CD4-positive, alpha-beta T cell treated with Interleukin-6 for 4 hours (primary cell): ENCODE results near the gene FAM185A.
"Not testable (repeated sequence)": the region's sequence is repeated elsewhere in the genome, so short reads cannot be mapped to it uniquely, and the experiment has no call there.

ENCODE experiments used
- DNase-seq: peaks from one replicate; pipeline ENCODE4 v3.0.0-alpha.2; 2020; ENCODE audit warnings: mixed read lengths

The FAM185A gene

GRCh38 chr7:102833343-102833742, 84.5 kb downstream of the FAM185A start:
- DNase-seq: no peak

DNA sequence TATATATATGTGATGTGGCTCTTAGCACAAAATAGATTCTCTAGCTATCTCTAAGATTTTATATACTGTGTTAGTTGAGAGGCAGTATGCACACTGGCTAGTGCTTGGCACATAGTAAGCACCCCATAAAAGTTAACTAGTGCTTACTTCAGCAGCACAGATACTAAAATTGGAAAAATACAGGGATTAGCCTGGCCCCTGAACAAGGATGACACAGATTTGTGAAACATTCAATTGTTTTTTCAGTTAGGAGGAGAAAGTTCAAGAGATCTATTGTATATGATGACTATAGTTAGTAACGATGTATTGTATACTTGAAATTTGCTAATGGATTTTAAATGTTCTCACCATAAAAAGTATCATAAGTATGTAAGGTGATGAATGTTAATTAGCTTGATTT, 85.7 kb downstream of the FAM185A start:
- DNase-seq: no peak

GRCh38 chr7:102834999-102835398, 86.2 kb downstream of the FAM185A start:
- no peak for DNase-seq

DNA sequence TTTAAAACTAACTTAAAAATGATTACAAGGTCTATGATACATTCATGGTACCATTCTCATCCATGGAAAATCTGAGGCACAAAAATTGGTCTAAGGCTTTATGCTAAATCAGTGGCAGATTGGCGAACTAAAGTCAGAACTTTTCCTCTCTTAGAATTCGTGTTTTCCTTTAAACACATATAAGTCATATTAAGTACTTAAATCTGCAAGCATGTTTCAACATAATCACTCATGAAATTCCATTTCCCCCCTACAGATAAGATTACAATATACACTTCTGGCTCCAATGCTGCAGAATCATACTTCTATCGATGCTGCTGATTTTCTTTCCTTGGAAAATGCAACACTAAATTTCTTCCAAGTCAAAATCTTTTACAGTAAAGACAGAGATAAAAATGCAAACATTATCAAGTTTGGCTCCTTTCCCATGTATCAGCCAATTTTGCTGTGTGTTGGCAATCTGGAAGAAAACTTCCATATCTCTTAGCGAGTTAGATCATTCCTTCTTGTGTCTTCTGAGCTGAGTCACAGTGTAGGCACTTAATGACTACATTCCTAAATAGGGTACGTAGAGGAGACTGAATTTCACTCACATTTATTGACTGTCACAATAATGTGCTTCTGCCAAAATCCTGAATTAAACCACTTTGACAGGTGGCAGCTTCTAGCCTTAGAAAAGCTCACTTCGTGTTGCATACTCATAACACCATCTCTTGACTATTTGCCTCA, 87.6 kb downstream of the FAM185A start:
- DNase-seq: no peak

DNA sequence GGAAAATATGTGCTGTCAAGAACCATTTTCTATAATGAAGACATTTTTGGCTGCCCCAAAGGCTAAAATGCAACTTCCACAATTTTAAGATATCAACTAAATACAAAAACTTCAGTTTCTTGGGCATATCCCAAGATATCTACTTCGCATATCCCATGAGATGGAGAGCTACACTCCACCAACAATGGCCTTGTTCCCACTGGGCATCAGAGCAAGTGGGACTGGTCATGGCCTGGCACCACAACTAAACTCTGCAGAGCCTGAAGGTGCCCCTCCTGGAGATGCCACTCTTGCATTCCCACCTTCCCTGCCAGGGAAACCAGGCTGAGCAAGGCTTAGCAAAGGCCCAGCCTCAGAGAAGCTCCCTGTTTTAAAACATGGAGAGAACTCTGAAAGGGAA, 88.2 kb downstream of the FAM185A start:
- DNase-seq: no peak

DNA sequence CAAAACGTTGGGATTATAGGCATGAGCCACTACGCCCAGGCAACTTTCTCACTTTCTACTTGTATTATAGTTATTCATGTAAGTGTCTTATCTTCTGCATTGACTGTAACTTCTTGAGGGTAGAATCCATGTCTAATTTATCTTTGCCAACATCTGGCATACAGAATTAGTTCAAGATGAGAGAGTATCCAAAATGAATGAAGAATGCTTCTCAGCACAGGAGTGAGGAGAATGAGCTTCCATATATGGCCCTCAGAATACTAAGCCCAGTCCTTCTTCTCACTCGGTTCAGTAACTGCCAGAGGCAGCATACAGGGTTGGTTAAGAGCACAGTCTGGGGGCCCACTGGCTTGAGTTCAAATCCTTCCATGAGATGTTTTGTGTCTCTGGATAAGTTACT, 89.0 kb downstream of the FAM185A start:
- no peak for DNase-seq

DNA sequence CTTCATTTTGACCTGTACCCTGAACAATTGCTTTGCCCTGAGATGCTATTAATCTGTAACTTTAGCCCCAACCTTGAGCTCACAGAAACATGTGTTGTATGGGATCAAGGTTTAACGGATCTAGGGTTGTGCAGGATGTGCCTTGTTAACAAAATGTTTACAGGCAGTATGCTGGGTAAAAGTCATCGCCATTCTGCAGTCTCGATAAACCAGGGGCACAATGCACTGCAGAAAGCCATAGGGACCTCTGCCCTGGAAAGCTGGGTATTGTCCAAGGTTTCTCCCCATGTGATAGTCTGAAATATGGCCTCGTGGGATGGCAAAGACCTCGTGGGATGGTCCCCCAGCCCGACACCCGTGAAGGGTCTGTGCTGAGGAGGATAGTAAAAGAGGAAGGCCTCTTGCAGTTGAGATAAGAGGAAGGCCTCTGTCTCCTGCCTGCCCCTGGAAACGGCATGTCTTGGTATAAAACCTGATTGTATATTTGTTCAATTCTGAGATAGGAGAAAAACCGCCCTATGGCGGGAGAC, 89.8 kb downstream of the FAM185A start:
- not testable (repeated sequence) for DNase-seq

DNA sequence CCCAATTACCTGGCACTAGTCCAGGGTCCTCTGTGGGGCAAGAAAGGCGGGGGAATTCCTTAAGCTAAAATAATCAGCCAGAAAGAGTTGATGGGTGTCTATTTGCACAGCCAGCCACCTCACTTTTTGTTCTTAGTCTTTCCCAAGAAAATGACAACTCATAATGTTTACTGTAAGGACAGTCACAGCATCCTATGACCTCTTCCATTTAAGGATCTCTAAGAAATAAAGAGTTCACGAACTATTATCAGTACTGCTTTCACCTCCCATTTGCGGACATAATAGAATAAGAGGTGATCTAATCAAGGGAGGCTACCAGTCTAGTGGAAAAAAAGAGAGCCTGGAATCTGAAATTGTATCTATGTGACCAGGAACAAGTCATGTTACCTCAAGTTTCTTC, 91.6 kb downstream of the FAM185A start:
- no peak for DNase-seq

GRCh38 chr7:102841290-102841689, 92.5 kb downstream of the FAM185A start:
- DNase-seq: no peak

- DNase-seq: no peak
Observed at GRCh38 chr7:102842284-102842683, 93.5 kb downstream of the FAM185A start.

GRCh38 chr7:102843850-102844249, 95.1 kb downstream of the FAM185A start:
- no peak for DNase-seq

DNA sequence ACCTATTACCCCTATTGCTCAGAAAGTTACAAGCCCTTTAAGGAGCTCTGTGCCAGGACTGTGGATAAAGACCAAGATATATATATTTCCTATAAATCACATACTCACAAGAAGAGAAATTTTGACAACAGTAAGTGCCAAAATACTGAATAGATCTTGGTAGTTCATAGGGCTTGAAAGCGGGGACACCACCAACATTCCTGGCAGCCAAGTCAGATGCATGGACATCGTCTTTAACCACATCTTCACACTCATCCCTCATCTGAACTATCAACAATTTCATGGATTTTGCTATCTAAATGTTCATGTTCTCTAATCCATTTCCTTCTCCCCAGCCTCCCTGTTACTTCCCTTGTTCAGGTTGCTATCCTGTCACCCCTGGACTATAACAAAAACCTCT, 96.5 kb downstream of the FAM185A start:
- no peak for DNase-seq

DNA sequence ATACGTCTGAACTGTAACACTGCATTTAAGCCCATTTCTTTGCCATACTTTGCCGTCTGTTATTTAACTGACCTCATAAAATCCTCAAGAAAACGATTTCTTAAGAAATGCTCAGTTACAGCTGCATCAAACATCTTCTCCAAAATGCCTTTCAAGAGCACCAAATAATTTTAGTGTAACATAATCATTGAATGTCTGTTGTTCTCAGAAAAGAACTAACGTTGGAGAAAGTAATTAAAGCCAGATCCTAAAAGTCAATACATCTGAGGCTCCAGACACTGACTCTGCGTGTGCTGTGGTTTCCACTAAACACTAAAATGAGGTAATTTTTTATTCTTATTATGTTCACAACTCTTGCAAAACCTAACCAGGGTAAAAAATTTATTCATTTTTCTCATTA, 100.3 kb downstream of the FAM185A start:
- no peak for DNase-seq

- DNase-seq: no peak
Observed at GRCh38 chr7:102849538-102849937, 100.7 kb downstream of the FAM185A start.

DNA sequence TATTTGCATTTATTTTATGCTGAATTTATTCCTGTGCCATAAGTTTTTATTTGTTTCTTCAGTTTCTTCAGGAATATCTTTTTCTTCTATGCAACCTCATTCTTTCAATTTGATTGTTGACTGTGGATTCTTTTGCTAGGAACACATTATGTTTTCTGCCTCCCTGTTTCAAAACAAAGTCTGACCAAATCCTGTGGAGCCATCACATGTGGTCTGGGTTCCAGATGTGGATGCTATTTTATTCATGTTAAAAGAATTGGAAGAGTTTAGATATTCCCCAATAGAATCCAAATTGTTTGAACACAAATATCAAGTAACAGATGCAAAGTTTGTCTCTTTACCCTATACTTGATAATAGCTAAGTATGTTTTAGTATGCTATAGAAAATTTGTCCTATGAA, 107.2 kb downstream of the FAM185A start:
- DNase-seq: no peak
